CD4-positive, CD25-positive, alpha-beta regulatory T cell (primary cell): ENCODE data around the gene TTLL5. TPM values are rescaled to one million over a fixed set of nuclear protein-coding genes. Genes with fewer than 3 reads are reported as not detected.

Experiments
- ATAC-seq, 2 donors: fragments of 150-1000 bp; cut with Tn5 transposase; one replicate each; pipeline ENCODE4 v1.10.0; 2021; ENCODE audit warnings: low read depth in 2 of 2, moderate number of reproducible peaks in 2 of 2, moderate library complexity in 1 of 2
- DNase-seq, 3 donors: peaks; one replicate each; pipeline versions ENCODE4 v3.0.0 to v3.0.0-alpha.2; 2012 to 2022; ENCODE audit warnings: mixed read lengths in 1 of 3
- H3K27ac ChIP-seq: one replicate; pipeline ENCODE4 v1.7.0; 2013; ENCODE audit warnings: mild to moderate bottlenecking, low read length; ENCODE audit not compliant: insufficient read depth, poor library complexity, severe bottlenecking
- H3K27me3 ChIP-seq: one replicate; pipeline ENCODE4 v1.7.0; 2013; ENCODE audit warnings: low read length; ENCODE audit not compliant: control insufficient read depth, insufficient read depth
- H3K36me3 ChIP-seq: one replicate; pipeline ENCODE4 v1.7.0; 2013; ENCODE audit warnings: mild to moderate bottlenecking, low read length, moderate library complexity; ENCODE audit not compliant: control insufficient read depth, insufficient read depth
- H3K4me1 ChIP-seq: 2 replicates; pipeline ENCODE4 v1.7.0; 2013; ENCODE audit warnings: mild to moderate bottlenecking, low read length; ENCODE audit not compliant: insufficient read depth, control insufficient read depth, poor library complexity, severe bottlenecking
- H3K4me3 ChIP-seq: one replicate; pipeline ENCODE4 v1.7.0; 2013; ENCODE audit warnings: low read depth, mild to moderate bottlenecking, low read length, moderate library complexity
- H3K9me3 ChIP-seq, 2 experiments: 1 replicate in 1 of 2; 2 replicates in 1 of 2; pipeline ENCODE4 v1.7.0; 2013; ENCODE audit warnings: low read length in 2 of 2, mild to moderate bottlenecking in 1 of 2, moderate library complexity in 1 of 2; ENCODE audit not compliant: control insufficient read depth in 2 of 2
- H3K27ac Mint-ChIP-seq, 3 donors: one replicate each; pipeline ENCODE4 v1.8.0; 2020 to 2022; ENCODE audit warnings: mild to moderate bottlenecking in 3 of 3, mixed read lengths in 3 of 3, moderate library complexity in 2 of 3
- H3K27me3 Mint-ChIP-seq: one replicate; pipeline ENCODE4 v1.8.0; 2022; ENCODE audit warnings: mild to moderate bottlenecking, mixed read lengths
- H3K36me3 Mint-ChIP-seq: one replicate; pipeline ENCODE4 v1.8.0; 2020; ENCODE audit warnings: mixed read lengths
- H3K4me1 Mint-ChIP-seq, 4 donors: one replicate each; pipeline ENCODE4 v1.8.0; 2020 to 2022; ENCODE audit warnings: mixed read lengths in 4 of 4, mild to moderate bottlenecking in 1 of 4
- H3K4me3 Mint-ChIP-seq, 4 donors: one replicate each; pipeline ENCODE4 v1.8.0; 2020 to 2022; ENCODE audit warnings: mild to moderate bottlenecking in 4 of 4, mixed read lengths in 4 of 4, moderate library complexity in 3 of 4
- H3K9me3 Mint-ChIP-seq, 7 donors: one replicate each; pipeline ENCODE4 v1.8.0; 2020 to 2022; ENCODE audit warnings: mixed read lengths in 7 of 7, mild to moderate bottlenecking in 3 of 7, moderate library complexity in 2 of 7
- polyA plus RNA-seq, 4 donors: library from polyadenylated mRNA; unstranded; fragments of 300-500 nt; fragmentation: Illumina TruSeq; gene quantifications; one replicate each; pipeline ENCODE4 v1.2.3, GENCODE V29; 2021
- total RNA-seq: library from RNA; stranded (reverse); gene quantifications from one replicate; pipeline ENCODE4 v1.2.3, GENCODE V29; 2022

Gene TTLL5, protein sequence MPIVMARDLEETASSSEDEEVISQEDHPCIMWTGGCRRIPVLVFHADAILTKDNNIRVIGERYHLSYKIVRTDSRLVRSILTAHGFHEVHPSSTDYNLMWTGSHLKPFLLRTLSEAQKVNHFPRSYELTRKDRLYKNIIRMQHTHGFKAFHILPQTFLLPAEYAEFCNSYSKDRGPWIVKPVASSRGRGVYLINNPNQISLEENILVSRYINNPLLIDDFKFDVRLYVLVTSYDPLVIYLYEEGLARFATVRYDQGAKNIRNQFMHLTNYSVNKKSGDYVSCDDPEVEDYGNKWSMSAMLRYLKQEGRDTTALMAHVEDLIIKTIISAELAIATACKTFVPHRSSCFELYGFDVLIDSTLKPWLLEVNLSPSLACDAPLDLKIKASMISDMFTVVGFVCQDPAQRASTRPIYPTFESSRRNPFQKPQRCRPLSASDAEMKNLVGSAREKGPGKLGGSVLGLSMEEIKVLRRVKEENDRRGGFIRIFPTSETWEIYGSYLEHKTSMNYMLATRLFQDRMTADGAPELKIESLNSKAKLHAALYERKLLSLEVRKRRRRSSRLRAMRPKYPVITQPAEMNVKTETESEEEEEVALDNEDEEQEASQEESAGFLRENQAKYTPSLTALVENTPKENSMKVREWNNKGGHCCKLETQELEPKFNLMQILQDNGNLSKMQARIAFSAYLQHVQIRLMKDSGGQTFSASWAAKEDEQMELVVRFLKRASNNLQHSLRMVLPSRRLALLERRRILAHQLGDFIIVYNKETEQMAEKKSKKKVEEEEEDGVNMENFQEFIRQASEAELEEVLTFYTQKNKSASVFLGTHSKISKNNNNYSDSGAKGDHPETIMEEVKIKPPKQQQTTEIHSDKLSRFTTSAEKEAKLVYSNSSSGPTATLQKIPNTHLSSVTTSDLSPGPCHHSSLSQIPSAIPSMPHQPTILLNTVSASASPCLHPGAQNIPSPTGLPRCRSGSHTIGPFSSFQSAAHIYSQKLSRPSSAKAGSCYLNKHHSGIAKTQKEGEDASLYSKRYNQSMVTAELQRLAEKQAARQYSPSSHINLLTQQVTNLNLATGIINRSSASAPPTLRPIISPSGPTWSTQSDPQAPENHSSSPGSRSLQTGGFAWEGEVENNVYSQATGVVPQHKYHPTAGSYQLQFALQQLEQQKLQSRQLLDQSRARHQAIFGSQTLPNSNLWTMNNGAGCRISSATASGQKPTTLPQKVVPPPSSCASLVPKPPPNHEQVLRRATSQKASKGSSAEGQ (N-terminal part only)
- total RNA-seq, result 39.2 TPM
- polyA plus RNA-seq, result 10 to 100 TPM in 1 of 4 donors, 1 to 10 TPM in 3; 4.9 to 11.0 (median 7.7) TPM

DNA sequence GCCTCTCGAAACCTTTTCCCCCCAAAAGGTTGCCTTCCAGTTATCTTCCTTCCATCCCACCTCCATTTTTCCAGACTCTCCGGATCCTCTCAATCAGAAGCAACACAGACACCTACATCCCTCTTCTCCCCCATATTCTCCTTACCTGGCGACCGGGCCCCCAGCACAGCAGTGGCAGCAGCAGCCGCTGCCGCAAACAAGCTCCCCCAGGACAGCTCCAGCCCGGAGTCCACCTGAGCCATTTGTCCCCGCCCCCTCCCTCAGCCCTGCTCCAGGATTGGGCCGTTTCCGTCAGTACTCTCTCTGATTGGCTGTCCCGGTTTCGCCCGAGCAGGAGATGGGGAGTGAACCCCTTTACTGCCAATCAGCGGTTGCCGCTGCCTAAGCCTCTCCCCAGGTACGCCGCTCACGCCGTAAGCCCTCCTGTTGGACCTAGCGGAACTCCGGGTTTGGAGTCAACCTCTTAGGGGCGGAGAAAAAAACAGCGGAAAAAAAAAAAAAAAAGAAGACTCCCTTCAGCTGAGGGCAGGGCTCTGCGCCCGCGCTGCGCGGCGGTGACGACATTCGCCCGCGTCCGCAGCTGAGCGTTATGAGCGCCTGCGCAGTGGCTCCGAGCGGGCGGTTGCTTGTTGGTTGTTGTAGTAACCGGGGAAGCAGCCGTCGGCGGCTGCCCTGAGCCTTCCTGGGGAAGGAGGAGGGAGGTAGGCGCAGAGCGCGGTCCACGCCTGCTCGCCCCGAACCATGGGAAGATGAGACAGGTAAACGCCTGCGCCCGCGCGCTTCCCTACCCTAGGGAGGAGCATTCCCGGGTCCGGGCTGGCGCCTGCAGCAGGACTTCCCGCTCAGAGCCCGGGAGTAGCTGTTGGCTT lies at the start of gene TTLL5, which contains the start of gene ERG28:
TTLL5 (plus strand) TSS at position 617 of the 869 bp plus-strand sequence. CDS start 1,904 bp downstream, outside the sequence.
ERG28 (minus strand) TSS at position 247 of the 869 bp plus-strand sequence. CDS start 3,374 bp downstream, outside the sequence.
- Mint-ChIP-seq H3K4me3 (peak within 1 kb of the TSS; percentile 84 to 98 (median 96)), H3K36me3 (peaks cover 3% of the 10 kb centered on the region), H3K4me1 (peaks cover 0 to 33% (median 26%) of the 10 kb centered on the region in 4 donors), H3K9me3 (no peaks in the 10 kb centered on the region), H3K27ac (peak within 1 kb of the TSS; percentile 87 to 98 (median 96)), H3K27me3 (no peaks in the 10 kb centered on the region)
- peak; percentile 96 to 99 (median 97) for DNase-seq
- Histone ChIP-seq H3K27me3 (no peaks in the 10 kb centered on the region), H3K27ac (peak within 1 kb of the TSS; percentile 94), H3K36me3 (peaks cover 21% of the 10 kb centered on the region), H3K4me1 (peaks cover 20% of the 10 kb centered on the region), H3K9me3 (no peaks in the 10 kb centered on the region), H3K4me3 (peak within 1 kb of the TSS; percentile 97)
- ATAC-seq, result peak; percentile 96 to 97

DNA sequence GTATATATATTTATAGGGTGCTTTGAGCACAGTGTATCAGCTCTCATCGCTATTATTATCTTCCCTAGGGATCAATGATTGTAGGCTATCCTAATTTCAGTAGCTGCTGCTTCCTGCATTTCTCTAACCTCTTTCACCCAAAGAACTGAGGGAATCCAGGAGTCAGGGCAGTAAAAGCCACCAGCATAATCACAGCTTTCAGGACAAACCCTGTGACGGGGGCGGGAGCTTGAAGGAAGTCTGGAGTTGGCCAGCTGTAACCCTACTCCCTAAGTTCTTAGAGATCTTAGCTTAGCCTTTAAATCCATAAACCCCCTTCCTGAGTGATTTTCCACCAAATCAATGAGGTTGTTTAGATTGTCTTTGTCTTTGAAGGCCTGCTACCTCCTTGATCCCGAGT lies 48.9 kb upstream of the TTLL5 start:
- peaks cover 4 to 11% of the 10 kb centered on the region in 2 experiments for H3K9me3 ChIP-seq
- ATAC-seq (no peak), DNase-seq (no peak)
- Mint-ChIP-seq H3K9me3 (peaks cover 0 to 4% (median 0%) of the 10 kb centered on the region in 7 donors), H3K4me1 (peaks cover 0 to 8% (median 3%) of the 10 kb centered on the region in 4 donors), H3K36me3 (peaks cover 15% of the 10 kb centered on the region), H3K27me3 (no peaks in the 10 kb centered on the region), H3K27ac (no peak overlapping the region), H3K4me3 (no peak overlapping the region)
- H3K27me3 ChIP-seq, result no peaks in the 10 kb centered on the region
- no peak overlapping the region for H3K27ac ChIP-seq
- no peaks in the 10 kb centered on the region for H3K4me1 ChIP-seq
- no peaks in the 10 kb centered on the region for H3K36me3 ChIP-seq
- no peak overlapping the region for H3K4me3 ChIP-seq

DNA sequence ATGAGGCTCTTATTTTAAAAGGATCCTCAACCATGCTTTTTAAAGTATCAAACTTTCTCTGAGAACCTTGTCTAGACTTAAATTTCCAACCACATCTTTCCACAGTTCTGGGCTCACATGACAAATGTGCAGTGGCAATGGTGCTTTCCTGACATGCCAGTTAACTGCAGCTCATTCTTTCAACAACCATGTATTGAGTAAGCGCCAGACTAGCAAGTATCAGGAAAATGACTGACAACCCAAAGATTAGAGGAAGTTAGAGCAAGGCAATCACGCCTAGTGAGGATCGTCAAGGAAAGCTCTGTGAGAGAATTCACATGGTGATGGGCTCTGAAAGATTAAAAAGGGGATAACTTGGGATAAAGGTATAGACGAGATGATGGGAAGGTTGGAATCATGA lies 46.9 kb upstream of the TTLL5 start:
- H3K4me3 ChIP-seq, result no peak overlapping the region
- Mint-ChIP-seq H3K27ac (peak overlapping the region in 1 of 3 donors; percentile 57), H3K4me3 (no peak overlapping the region), H3K36me3 (peaks cover 5% of the 10 kb centered on the region), H3K27me3 (no peaks in the 10 kb centered on the region), H3K9me3 (peaks cover 0 to 4% (median 0%) of the 10 kb centered on the region in 7 donors), H3K4me1 (peaks cover 0 to 6% (median 3%) of the 10 kb centered on the region in 4 donors)
- H3K27me3 ChIP-seq, result no peaks in the 10 kb centered on the region
- no peak for ATAC-seq
- no peaks in the 10 kb centered on the region for H3K9me3 ChIP-seq
- DNase-seq, result no peak
- H3K36me3 ChIP-seq, result no peaks in the 10 kb centered on the region
- no peak overlapping the region for H3K27ac ChIP-seq
- no peaks in the 10 kb centered on the region for H3K4me1 ChIP-seq

DNA sequence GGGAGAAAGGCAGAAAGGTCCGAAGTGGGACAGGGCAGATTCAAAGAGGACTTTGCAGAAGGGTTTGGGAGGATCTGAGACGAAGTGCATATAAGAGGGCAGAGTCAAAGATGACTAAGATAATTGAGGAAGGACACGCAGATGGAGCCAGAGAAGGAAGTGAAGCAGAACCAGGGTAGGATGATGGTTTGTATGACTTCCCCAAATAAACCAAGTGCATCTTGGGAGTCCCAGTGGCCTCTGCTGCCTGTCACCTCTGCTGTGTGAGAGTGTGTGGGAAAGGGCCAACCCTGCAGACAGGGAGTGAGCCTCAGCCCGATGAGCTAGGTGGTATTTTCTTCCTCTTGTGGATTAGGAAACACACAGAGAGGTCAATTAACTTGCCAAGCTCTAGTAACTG lies 45.8 kb upstream of the TTLL5 start:
- peaks cover 0 to 4% (median 0%) of the 10 kb centered on the region in 7 donors for H3K9me3 Mint-ChIP-seq
- no peaks in the 10 kb centered on the region for H3K27me3 ChIP-seq
- H3K27me3 Mint-ChIP-seq, result no peaks in the 10 kb centered on the region
- H3K4me3 Mint-ChIP-seq, result no peak overlapping the region
- peaks cover 0 to 5% (median 0%) of the 10 kb centered on the region in 4 donors for H3K4me1 Mint-ChIP-seq
- no peak overlapping the region for H3K4me3 ChIP-seq
- ATAC-seq (peak in 1 of 2 donors; percentile 37), DNase-seq (no peak)
- no peak overlapping the region for H3K27ac ChIP-seq
- H3K36me3 Mint-ChIP-seq, result peaks cover 5% of the 10 kb centered on the region
- H3K27ac Mint-ChIP-seq, result peak overlapping the region in 1 of 3 donors; percentile 61
- H3K9me3 ChIP-seq, result no peaks in the 10 kb centered on the region
- no peaks in the 10 kb centered on the region for H3K36me3 ChIP-seq
- H3K4me1 ChIP-seq, result no peaks in the 10 kb centered on the region

DNA sequence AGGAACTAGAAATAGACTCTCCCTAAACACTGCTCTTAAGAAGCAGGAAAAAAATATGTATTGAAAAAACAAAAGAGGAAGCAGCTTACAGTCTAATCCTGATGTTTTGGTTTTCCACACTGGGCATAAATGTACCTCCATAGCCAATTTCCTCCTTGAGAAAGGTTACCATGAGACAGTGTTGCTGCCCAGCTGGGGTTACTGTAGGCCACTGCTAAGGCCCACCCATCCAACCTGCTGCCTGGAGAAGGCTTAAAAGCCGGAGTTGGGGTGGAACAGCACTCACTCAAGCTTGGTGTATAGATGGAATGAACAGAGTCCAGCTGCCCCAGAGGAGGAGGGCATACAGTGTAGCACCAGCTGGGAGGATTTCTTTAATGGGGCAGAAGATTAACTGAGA lies 41.5 kb upstream of the TTLL5 start:
- H3K27me3 Mint-ChIP-seq, result no peaks in the 10 kb centered on the region
- Histone ChIP-seq H3K4me1 (no peaks in the 10 kb centered on the region), H3K9me3 (no peaks in the 10 kb centered on the region), H3K27ac (no peak overlapping the region), H3K36me3 (no peaks in the 10 kb centered on the region), H3K27me3 (no peaks in the 10 kb centered on the region), H3K4me3 (no peak overlapping the region)
- H3K36me3 Mint-ChIP-seq, result peaks cover 8% of the 10 kb centered on the region
- peaks cover 0 to under 1% (median 0%) of the 10 kb centered on the region in 7 donors for H3K9me3 Mint-ChIP-seq
- H3K4me3 Mint-ChIP-seq, result no peak overlapping the region
- H3K4me1 Mint-ChIP-seq, result peaks cover 0 to 3% (median 0%) of the 10 kb centered on the region in 4 donors
- DNase-seq, result no peak
- ATAC-seq, result no peak
- H3K27ac Mint-ChIP-seq, result peak overlapping the region in 1 of 3 donors; percentile 33

DNA sequence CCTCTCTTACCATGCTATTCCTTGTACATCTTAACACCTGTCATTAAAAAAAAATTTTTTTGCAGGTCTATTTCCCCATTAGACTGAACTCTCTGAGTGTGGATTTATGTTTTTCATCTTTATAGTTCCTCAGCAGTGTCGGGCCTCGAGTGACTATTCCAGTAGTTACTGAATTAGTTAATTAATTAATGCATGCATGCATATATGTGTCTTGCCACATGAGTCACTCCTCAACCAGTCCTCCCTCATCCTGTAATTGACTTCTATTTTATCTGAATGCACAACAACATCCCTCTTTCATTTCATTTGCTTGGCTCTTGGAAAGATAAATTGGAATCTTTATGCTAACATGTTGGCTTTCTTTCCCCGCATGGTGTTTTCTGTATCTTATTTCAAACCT lies 36.0 kb upstream of the TTLL5 start:
- H3K27ac ChIP-seq, result no peak overlapping the region
- DNase-seq, result no peak
- peaks cover 0 to 2% (median 0%) of the 10 kb centered on the region in 4 donors for H3K4me1 Mint-ChIP-seq
- H3K9me3 ChIP-seq, result no peaks in the 10 kb centered on the region
- H3K4me3 Mint-ChIP-seq, result no peak overlapping the region
- no peaks in the 10 kb centered on the region for H3K36me3 ChIP-seq
- H3K9me3 Mint-ChIP-seq, result no peaks in the 10 kb centered on the region
- no peaks in the 10 kb centered on the region for H3K27me3 ChIP-seq
- no peak for ATAC-seq
- no peaks in the 10 kb centered on the region for H3K27me3 Mint-ChIP-seq
- peaks cover 22% of the 10 kb centered on the region for H3K36me3 Mint-ChIP-seq
- H3K4me1 ChIP-seq, result no peaks in the 10 kb centered on the region
- peak overlapping the region in 1 of 3 donors; percentile 31 for H3K27ac Mint-ChIP-seq
- H3K4me3 ChIP-seq, result no peak overlapping the region
